MCF 10A (cell line): ENCODE data around the gene FOXQ1. TPM values are rescaled to one million over a fixed set of nuclear protein-coding genes. Genes with fewer than 3 reads are reported as not detected.

Experiments used
- BruUV-seq: library from RNA; stranded (reverse); fragments of 400-500 nt; replicated peaks from 2 replicates; lab custom pipeline; 2021; lab: Mats Ljungman, UMichigan
- CTCF ChIA-PET: fragments of 300-600 bp; sonication (Branson Sonifier 250); formaldehyde crosslinking; extraction: SDS; loops from one replicate; lab custom pipeline; 2021; ENCODE audit warnings: antibody characterized with exemption, inconsistent platforms; lab: Yijun Ruan, JAX
- POLR2A ChIA-PET: fragments of 300-600, 350-650 bp; sonication (Branson Sonifier 250); formaldehyde crosslinking; extraction: SDS; loops from one replicate; lab custom pipeline; 2020; ENCODE audit warnings: antibody characterized with exemption, inconsistent platforms; lab: Yijun Ruan, JAX
- DNase-seq: peaks from one replicate; pipeline ENCODE4 v3.0.0-alpha.2; 2018; ENCODE audit not compliant: unreplicated experiment
- H3K27ac Mint-ChIP-seq: one replicate; pipeline ENCODE4 v1.8.0; 2022; ENCODE audit warnings: mild to moderate bottlenecking, low read depth, mixed read lengths; ENCODE audit not compliant: unreplicated experiment
- H3K27me3 Mint-ChIP-seq: one replicate; pipeline ENCODE4 v1.8.0; 2022; ENCODE audit warnings: mixed read lengths; ENCODE audit not compliant: insufficient read depth, unreplicated experiment
- H3K36me3 Mint-ChIP-seq: one replicate; pipeline ENCODE4 v1.8.0; 2022; ENCODE audit warnings: mild to moderate bottlenecking, moderate library complexity, mixed read lengths; ENCODE audit not compliant: insufficient read depth, unreplicated experiment
- H3K4me1 Mint-ChIP-seq: one replicate; pipeline ENCODE4 v1.8.0; 2022; ENCODE audit warnings: mixed read lengths; ENCODE audit not compliant: insufficient read depth, unreplicated experiment
- H3K4me3 Mint-ChIP-seq: one replicate; pipeline ENCODE4 v1.8.0; 2022; ENCODE audit warnings: mild to moderate bottlenecking, moderate library complexity, mixed read lengths; ENCODE audit not compliant: unreplicated experiment
- H3K9me3 Mint-ChIP-seq: one replicate; pipeline ENCODE4 v1.8.0; 2022; ENCODE audit warnings: mixed read lengths; ENCODE audit not compliant: unreplicated experiment
- intact Hi-C: fragments of 100-400 bp; cut with micrococcal nuclease; formaldehyde crosslinking; loops from 2 replicates; pipeline ENCODE4 v1.14.1; 2022
- total RNA-seq: library from RNA; stranded (reverse); gene quantifications from 2 replicates; pipeline ENCODE4 v1.2.3, GENCODE V29; 2022
- TF ChIP-seq, protein P1 (sequence below): fragments of 200-600 bp; IDR thresholded peaks from one replicate; pipeline ENCODE4 v1.8.0; 2022; ENCODE audit warnings: antibody characterized with exemption, mild to moderate bottlenecking; ENCODE audit not compliant: unreplicated experiment

FOXQ1 gene
- total RNA-seq, 1 experiment from 2014 or later, result 5.6 TPM

DNA sequence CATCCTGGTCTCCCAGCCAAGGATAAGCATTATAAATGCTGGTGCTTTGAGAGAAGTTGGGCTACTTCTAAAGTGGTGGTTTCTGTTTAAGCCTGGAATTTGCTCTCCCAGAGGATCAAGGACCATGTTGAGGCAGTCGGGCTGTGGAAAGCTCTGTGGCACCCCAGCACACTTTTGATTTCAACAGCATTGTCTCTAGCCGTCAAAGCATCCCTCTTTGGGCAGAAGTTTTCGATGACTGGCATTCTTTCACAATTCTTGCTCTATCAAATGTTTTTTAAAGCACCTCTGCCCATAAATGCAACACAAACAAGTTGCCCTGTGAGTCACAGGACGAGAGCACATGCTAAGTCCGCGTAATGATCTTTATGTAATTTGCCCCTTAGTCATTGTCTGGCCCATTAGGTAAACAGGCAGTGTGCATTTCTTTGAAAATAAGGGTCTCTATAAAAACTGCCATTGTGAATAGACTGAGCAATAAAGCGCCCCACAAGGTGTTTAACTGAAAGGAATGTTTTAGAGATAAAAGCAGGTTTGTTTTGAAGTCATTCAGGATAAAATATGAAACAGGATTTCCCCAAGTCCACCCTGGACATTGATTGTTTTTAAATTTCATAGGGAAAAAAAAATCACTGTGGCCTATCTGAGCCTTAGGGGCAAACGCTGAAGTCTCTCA lies 44.7 kb upstream of the FOXQ1 start:
- TF ChIP-seq, protein P1, sequence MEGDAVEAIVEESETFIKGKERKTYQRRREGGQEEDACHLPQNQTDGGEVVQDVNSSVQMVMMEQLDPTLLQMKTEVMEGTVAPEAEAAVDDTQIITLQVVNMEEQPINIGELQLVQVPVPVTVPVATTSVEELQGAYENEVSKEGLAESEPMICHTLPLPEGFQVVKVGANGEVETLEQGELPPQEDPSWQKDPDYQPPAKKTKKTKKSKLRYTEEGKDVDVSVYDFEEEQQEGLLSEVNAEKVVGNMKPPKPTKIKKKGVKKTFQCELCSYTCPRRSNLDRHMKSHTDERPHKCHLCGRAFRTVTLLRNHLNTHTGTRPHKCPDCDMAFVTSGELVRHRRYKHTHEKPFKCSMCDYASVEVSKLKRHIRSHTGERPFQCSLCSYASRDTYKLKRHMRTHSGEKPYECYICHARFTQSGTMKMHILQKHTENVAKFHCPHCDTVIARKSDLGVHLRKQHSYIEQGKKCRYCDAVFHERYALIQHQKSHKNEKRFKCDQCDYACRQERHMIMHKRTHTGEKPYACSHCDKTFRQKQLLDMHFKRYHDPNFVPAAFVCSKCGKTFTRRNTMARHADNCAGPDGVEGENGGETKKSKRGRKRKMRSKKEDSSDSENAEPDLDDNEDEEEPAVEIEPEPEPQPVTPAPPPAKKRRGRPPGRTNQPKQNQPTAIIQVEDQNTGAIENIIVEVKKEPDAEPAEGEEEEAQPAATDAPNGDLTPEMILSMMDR, result no peak
- H3K36me3 Mint-ChIP-seq, result no peaks in the 10 kb centered on the region
- H3K27me3 Mint-ChIP-seq, result no peaks in the 10 kb centered on the region
- DNase-seq, result peak; percentile 94
- peak overlapping the region; percentile 40 for H3K4me3 Mint-ChIP-seq
- intact Hi-C loops, result loop anchor here (2.0 to 5.0 kb wide), 3 partner anchors 20 to 70 kb away; partner anchors contain the start of gene FOXQ1
- CTCF ChIA-PET, result interaction anchor here (0.7 to 0.8 kb wide), 3 partner anchors 39 to 1585 kb away, joined by 3 read pairs; no protein-coding TSS in a partner anchor
- no peaks in the 10 kb centered on the region for H3K9me3 Mint-ChIP-seq
- POLR2A ChIA-PET, result interaction anchor here (0.6 to 4.0 kb wide), 19 partner anchors 18 to 1408 kb away, joined by 3 to 18 read pairs (median 4); partner anchors contain the start of gene FOXQ1
- peaks cover 15% of the 10 kb centered on the region for H3K4me1 Mint-ChIP-seq
- BruUV-seq, result no TSS peak
- peak overlapping the region; percentile 71 for H3K27ac Mint-ChIP-seq

DNA sequence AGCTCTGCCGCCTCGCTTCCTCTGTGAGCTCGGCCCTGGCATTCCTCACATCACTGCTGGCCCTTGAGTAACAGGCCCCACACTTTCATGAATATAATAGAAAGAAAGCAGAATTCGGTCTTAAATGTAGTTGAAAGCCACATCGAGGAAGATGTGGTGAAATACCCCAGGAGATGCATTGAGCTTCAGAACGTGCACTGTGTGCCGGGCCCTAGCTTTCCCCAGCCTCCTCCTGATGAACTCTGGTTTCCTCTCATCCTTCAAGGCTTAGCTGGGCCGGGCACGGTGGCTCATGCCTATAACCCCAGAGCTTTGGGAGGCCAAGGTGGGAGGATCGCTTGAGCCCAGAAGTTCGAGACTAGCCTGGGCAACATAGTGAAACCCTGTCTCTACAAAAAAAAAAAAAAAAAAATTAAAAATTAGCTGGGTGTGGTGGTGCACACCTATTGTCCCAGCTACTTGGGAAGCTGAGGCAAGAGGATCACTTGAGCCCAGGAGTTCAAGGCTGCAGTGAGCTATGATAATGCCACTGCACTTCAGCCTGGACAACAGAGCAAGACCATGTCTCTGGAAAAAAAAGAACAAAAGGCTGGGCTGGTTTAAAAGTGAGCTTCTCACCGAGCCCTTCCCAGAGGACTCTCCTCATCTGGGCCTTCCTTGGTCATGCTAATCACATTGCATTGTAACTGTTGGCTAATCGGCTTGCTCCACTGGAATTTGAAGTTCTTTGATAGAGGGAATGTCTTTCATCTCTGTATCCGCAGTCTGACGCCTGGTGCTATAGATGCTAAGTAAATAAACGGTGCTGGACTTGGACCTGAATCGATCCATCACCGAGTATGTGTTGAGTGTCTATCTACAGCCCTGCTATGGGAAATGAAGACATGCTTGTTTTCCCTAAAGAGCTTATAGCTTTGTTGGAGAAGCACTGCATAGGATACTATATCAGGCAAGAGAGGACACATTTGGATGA lies 43.8 kb upstream of the FOXQ1 start:
- intact Hi-C loops, result loop anchor here (2.0 to 5.0 kb wide), 3 partner anchors 19 to 69 kb away; partner anchors contain the start of gene FOXQ1
- Mint-ChIP-seq H3K27ac (peak overlapping the region; percentile 71), H3K4me1 (peaks cover 18% of the 10 kb centered on the region), H3K27me3 (no peaks in the 10 kb centered on the region), H3K4me3 (no peak overlapping the region), H3K9me3 (no peaks in the 10 kb centered on the region), H3K36me3 (no peaks in the 10 kb centered on the region)
- POLR2A ChIA-PET, result interaction anchor here (0.6 to 4.0 kb wide), 17 partner anchors 9 to 244 kb away, joined by 3 to 18 read pairs (median 5); partner anchors contain the start of gene FOXQ1
- no peak for DNase-seq
- no TSS peak for BruUV-seq
- CTCF ChIA-PET, result interaction anchor here (0.8 to 1.8 kb wide), 4 partner anchors 39 to 356 kb away, joined by 3 to 6 read pairs (median 3); no protein-coding TSS in a partner anchor
- TF ChIP-seq, protein P1, result no peak

DNA sequence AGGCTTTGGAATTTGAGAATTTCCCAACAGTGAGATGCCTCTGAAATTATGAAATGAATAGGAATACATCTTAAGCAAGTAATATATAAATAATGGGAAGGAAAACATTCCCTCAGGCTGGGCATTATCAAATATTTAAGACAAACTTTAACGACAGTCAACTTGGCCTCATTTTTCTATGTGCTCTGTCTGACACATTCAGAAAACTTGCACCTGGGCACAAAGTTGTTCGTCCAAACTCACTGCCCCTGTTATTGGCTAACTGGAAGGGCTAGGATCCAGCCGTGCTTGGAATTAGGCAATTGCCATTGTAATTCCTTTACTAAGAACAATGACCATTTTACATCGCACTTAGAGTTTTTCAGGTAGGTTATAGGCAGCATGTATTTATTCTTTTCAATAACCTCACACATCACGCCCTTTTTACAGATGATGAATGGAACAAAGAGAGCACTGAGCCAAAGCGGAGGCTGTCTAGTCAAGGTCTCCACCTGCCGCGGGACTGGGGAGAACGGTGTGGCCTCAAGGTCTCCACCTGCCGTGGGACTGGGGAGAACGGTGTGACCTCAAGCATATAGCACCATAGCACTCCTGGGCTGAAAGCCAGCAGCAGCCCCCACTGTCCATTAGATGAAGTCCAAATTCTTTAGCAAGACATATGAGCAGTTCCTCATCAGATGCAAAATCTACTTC lies 40.7 kb upstream of the FOXQ1 start:
- no peak overlapping the region for H3K27ac Mint-ChIP-seq
- peak; percentile 68 for DNase-seq
- ChIA-PET CTCF (no interaction called here), POLR2A (interaction anchor here (0.7 to 1.5 kb wide), 3 partner anchors 38 to 123 kb away, joined by 3 to 6 read pairs (median 3); partner anchors contain the start of gene FOXQ1)
- no peaks in the 10 kb centered on the region for H3K27me3 Mint-ChIP-seq
- BruUV-seq, result no TSS peak
- intact Hi-C loops, result no loop called here
- H3K9me3 Mint-ChIP-seq, result no peaks in the 10 kb centered on the region
- no peaks in the 10 kb centered on the region for H3K36me3 Mint-ChIP-seq
- peaks cover 18% of the 10 kb centered on the region for H3K4me1 Mint-ChIP-seq
- no peak overlapping the region for H3K4me3 Mint-ChIP-seq
- TF ChIP-seq, protein P1, result no peak
